ENCODE data around the gene DRC7.

- TF ChIP-seq CTCF (IDR thresholded peaks at IDR 0.05; ENCODE audit: low read depth, low read length, poor library complexity, severe bottlenecking) (no peak), EZH2phosphoT487 (IDR thresholded peaks at IDR 0.05; ENCODE audit: borderline replicate concordance, low read length) (no peak)
Observed at GRCh38 chr16:57694725-57695679, at the start of gene DRC7.

Measured in DOHH2 (cell line).